Stimulated activated CD8-positive, alpha-beta memory T cell treated with anti-CD3 and anti-CD28 coated beads, Interleukin-4, amount 100 ng/mL, for 4 hours (primary cell): Measurements from ENCODE around the gene BCAT1.
"Not testable (repeated sequence)": the region's sequence is repeated elsewhere in the genome, so short reads cannot be mapped to it uniquely, and the experiment has no call there.

Experiments used
- DNase-seq, 2 donors: peaks; one replicate each; pipeline ENCODE4 v3.0.0-alpha.2; 2020; ENCODE audit warnings: low read depth in 2 of 2, low spot score in 1 of 2

The BCAT1 gene

DNA sequence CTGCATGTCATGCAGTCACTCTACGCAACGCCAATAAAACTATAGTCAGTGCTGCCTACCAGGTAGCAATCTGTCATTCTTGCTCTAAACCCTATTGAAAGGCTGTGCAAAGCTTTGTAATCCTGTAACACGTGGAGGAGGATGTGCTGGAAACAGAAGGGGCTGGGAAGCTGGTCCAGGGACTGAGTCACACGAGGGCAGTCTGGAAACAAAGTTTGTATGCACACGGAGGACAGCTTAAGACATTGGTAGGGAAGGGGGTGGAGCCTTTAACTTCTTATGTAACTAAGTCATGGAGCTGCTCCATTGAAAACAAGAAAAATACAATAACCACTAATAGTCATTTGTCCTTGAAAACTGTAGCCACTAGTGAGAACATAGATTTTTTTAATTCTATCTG, 128.0 kb downstream of the BCAT1 start:
- no peak for DNase-seq

DNA sequence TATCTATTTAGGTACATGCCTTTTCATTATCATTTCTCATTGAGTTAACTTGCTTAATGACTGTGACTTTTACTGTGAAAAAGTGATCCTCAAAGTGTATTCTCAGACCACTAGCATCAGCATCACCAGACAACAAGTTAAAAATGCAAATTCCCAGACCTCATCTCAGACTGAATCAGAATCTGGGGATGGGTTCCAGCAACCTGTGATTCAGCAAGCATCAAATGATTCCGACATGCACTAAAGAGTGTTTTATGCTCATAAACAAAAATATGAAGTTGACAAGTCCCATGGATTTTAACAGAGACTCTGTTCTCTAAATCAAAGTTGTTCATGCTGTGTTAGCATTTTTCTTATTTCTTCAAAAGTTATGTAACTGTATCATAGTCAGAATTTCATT, 130.6 kb downstream of the BCAT1 start:
- DNase-seq = no peak

DNA sequence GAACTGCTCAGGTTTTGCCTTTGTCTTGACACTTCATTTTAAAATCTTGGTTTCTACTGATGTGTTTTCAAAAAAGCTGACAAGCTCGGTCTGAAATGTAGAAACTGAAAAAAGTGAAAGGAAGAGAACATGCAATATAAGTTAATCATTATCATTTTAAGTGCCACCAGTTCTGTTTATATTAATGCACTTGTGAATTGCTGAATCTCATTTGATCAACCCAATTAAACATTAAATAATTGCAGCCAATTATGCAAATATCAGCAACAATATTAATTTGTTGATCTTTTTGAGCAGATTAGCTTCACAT, 133.8 kb downstream of the BCAT1 start:
- no peak for DNase-seq

DNA sequence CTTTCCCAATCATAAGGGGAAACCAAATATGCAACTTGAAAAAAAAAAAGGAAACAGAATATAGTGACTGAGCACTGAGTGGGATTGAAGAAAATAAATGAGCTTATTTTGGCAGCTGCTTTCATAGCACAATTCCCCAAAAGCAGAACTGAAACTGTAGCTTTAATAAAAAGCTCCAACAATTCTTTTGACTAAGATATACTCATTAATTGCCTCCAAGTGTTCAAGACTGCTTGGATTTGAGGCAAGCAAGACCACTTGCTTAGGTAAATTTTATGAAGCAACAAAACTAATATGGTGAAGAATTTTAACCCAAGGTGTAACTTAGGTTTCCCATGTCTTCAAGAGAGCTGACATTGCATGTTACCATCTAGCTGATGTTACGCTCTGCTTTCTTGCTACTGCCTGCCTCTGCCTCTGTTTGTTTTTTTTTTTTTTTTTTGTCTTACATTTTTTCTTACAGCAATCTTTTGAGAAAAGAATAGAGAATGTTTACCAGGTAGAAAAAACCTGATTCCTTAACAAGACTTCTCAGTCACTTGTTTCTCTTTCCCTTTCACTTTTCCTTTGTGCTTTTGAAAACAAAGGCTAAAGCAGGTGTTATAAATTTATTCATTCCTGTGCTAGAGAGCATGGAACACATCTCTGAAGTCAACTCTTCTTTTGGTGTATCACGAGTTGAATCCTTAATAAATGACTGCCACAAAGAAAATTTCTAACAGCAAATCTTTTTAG, 134.4 kb downstream of the BCAT1 start:
- DNase-seq = no peak

DNA sequence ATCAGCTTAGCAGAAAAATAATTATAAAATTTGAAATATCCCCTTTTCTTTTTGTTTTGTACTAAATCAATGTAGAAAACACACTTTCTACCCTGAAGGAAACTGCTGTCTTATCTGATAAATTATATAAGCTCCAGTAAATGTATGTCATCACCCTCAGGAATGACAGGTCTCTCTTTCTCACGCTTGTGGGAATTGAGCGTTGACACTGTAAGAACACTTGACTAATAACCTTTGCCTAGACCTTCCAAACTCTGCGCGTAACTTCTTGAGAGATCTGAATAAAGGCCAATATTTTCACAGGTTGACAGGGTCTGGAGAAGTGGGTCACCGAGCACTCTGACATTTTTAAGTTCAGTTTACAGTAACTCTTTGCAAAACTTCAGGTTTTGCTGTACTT, 138.5 kb downstream of the BCAT1 start:
- no peak for DNase-seq

DNA sequence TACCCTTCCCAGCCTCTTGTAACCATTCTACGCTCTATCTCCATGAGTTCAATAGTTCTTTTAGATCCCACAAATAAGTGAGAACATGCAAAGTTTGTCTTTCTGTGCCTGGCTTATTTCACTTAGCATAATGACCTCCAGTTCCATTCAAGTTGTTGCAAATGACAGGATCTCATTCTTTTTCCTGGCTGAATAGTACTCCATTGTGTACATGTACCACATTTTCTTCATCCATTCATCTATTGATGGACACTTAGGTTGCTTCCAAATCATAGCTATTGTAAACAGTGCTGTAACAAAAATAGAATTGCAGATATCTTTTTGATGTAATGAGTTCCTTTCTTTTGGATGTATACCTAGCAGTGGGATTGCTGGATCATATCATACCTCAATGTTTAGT, 139.6 kb downstream of the BCAT1 start:
- DNase-seq = not testable (repeated sequence)

DNA sequence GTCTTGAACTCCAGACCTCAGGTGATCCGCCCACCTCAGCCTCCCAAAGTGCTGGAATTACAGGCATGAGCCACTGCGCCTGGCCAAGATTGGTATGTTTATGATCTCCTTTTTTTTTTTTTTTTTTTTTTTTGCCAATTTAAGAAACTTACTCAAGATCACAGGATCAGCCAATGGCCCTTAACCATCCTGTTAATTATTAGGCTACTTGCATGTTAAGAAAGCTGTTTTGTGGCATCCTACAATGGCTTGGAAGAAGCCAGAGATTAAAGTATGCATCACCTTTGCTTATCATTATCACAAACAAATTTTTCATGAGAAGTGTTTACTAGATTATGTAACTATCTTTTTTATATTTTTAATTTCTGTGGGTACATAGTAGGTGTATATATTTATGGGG, 140.2 kb downstream of the BCAT1 start:
- DNase-seq = no peak

DNA sequence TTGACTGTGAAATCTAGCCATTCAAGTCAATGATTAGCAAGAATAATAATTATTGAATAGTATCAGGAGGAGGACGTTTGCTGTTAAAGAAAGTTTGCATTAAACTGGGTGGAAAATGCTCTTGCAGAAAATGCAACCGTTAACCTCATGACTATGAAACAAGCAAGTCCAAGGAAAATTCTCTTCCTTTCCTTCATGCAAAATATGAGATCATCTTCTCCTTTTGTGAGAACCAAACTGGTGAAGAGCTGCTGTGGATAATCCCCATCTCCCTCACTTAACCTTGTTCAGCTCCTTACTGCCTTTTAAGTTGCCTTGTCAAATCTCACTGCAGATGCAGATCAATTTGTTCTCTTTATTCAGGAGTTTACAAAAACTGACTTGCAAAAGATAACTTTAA, 142.5 kb downstream of the BCAT1 start:
- DNase-seq = no peak

DNA sequence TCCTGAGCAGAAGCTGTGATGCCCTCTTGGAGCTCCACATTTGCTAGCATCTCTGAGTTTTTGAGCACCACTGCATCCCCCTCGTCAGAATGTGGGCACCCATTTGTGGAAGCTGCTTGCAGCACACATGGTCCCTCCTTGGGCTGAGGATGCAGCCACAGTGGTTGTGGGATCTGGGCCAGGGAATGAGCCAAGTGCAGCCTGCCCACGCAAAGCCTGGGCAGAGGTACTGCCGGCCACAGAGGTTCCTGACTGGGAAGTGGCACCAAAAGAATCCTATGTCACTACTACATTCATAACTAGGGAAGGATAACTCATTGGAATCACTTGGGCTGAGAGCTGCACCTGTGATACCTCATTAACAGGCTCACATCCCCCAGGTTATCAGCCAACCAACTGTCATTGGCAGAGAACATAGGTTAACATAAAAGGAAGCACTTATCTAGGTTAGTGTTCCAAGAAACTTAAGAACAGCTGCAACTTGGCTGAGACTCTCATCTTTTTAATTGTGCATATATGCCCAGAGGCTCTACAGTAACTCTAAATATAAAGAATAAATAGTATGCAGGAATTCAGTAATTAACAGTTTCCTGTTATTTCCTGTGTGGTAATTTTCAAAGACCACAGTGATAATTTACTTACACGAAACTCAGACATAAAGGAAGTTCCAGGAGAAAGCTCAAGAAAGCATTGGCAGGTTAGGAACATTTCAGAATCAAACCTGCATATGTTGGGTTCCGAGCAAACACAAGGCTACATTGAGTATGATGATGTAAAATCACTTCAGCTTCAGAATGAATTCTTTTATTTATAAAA, 145.3 kb downstream of the BCAT1 start:
- DNase-seq = no peak

DNA sequence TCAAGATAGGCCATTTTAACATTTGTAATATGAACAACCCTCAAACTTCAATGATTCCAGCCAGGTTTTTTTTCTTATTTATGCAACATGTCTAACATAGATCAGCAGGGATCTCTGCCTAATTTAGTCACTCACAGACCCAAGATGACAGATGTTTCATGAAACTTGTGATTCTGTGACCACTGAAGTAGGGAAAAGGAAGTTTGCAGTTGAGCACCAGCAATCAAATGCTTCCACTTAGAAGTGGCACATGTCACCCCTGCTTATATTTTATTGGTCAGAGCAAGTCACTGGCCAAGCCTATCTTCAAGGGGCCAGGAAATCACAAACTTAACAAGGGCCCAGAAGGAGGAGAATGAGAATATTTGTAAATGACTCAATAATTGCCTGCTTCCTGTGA, 150.6 kb downstream of the BCAT1 start:
- DNase-seq = no peak

DNA sequence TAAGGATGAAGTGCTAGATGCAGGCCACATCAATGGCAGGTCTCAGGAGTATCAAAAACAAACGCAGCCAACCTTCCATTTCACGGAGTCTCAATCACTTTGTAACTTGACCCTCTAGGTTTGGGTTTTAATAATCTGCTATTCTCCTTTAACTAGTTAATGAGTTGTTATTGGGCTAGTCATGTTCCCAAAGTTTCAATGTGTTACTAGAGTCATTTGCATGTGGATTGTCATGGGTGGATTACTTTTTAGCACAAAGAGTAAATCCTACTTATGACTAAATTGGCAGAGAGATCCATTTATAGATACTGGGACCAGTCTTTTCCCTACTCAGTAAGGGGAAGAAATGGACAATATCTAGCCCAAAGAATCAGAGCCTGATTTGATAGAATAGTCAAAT, 151.0 kb downstream of the BCAT1 start:
- DNase-seq = no peak

DNA sequence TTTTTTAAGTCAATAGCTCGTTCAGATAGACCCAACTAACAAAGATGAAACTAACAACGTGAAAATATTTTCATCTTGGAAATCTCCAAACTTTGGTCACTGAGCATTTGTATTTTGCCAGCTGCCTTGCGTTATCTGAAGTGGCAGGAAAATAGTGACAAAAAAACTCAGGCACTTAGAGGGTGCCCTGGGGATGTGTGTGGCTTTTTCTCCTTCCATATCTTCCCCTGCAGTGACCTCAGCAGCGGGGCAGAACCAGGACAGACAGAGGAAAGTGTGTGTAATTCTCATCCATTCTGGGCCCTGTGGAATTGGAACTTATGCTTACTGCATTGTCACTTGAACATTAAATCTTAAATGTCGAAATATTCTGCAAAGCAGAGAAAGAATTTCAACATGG, 152.0 kb downstream of the BCAT1 start:
- DNase-seq = no peak

DNA sequence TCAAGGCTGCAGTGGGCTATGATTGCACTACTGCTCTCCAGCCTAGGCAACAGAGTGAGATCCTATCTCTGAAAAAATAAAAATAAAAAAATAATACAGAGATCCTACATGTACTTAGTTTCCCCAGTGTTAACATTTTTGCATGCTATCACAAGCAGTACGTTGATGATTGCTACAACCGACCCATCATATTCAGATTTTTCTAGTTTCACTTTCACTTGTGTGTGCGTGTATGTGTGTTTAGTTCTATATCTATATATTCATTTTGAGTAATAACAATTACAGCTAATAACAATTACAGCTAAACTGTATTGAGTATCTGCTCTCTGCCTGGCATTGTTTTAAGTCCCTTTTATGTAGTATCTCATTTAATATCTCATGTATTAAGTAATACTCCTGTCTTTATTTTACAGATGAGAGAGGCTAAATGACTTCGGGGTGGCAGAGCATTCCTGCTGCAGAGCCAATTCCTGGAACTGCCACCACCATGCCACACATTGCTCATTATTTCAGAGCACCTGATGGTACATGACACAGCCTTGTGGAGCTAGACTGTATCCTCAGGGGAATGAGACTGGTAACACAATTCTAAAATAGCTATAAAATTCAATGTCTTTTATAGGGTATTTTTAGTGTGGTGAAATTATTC, 153.1 kb downstream of the BCAT1 start:
- no peak for DNase-seq

DNA sequence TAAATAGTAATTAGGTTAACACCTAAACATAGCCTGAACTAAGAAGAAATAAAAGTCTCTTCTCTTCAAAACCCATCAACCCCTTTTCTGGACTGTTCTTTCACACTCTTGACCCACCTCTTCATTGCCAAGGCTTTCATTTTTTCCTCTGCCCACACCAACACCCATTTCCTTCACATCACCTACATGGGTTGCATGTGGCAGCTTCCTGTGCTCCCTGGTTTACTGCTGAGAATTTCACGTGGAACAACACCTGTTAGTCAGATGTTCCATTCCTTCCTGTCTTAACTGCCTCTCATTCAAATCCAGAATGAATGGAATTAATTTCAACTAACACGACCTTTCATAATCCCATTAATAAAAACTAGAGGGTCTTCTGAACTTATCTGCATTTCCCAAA, 157.3 kb downstream of the BCAT1 start:
- no peak for DNase-seq

DNA sequence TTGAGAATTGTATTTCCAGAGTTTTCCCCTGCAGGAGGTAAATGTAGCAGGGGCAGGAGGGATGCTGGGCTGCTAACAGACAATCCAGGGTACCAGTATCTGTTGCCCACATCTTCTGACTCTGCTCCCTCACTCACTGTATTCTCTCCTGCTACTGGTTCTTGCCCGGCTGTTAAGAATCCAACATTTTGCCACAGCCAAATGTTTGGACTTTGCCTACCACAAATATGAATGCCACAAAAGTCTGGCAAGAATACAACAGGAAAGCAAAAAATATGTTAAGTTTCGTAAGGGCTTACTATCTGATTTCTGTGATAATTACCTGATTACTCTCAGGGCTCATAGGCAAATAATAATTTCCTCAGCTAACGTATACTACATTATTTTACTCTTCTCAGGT, 160.0 kb downstream of the BCAT1 start:
- DNase-seq = no peak

DNA sequence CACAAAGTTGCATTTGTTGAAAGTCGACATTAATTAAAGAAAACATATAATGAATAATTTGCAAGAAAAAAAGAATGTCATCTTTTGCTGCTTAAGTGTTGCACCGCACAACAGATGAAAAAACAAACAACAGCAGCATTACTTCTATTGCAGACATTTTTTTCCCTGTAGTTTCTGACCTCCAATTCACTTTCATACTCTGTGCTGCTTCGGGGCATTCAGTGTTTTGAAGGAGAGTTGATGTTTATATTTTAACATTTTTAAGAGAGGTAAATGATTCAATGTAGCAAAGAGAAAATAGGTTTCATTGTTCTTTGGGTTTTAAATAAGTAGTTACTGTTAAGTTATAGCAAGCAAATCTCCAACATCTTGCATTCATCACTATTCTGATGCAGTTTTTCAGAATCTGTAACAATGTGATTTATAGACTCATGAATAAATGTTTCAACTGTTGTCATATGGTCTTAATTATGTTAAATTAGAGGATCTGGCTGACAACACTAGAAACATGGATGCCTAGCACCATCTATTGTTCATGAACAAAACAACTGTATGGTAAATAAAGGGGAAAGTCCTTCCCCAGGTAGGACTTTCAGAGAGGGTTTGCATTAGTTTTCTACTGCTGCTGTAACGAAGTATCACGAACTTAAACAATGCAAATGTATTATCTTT, 168.1 kb downstream of the BCAT1 start:
- no peak for DNase-seq

DNA sequence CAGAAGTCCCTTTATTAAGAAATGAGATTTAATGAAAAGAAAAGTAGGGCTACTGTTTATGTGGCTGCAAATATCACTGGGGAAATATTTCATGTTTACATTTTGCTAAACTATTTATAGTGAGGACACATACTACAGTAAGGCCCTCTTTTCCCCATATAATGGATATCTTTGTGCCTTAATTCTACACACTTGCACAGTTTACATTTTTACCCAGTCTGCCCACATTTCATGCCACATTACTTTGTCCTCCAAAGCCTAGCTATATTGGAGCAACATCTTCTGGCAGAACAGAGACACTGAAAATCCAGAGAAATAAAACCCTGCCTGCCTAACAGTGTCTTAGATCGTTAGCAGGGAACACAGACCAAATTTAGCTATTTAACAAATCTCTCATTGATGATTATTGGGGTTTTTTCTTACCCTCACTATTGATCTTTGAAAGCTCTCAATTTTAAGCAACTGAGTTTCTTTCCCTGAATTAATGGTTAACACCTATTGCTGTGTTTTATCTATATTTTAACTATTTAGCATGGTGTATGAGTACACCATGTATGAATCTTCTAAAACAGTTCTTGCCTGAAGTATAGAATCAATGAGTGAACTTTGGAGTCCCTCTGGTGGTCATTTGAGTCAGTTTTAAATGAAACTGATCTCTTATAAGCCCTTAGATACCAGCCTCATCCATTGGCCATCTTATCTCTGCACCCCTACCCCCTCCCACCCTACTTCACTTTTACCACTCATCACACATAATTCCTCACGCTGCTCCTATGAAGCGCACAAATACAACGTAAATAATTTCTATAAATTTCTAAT, 170.2 kb downstream of the BCAT1 start:
- DNase-seq = no peak

DNA sequence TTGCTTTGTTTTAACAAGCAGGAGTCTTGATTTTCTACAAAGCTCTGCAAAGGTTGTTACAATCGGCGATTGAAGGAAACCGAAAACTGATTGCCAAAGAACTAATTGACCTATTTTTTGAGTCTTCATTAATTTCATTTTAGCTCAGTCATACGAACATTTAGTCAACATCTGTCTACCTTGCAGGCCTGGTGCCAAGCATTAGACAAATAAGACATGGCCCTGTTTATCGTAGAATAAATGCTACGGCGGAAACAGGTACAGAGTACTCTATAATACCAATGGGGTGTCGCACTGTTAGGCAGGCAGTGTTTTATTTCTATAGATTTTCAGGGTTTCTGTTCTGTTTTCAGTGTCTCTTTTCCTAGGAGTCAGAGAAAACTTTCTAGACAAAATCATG, 171.5 kb downstream of the BCAT1 start:
- DNase-seq = no peak

DNA sequence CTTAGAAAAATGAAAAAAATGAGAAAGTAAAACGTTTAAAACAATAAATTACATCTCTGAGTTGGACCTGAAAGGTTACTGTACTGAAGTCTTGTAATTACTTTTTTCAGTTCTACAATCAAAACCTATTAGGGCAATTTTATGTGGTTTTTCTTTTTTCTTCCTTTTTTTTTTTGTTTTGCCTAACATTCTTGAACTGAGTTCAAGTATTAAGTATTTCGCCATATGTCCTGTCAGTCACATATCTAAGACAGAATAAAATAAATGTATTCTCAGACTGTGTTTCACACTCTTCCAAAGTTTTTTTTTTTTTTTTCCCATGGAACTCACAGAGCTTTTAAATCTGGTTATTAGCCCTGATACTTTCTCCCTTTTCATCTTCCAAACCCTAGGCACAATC, 172.0 kb downstream of the BCAT1 start:
- DNase-seq = no peak

DNA sequence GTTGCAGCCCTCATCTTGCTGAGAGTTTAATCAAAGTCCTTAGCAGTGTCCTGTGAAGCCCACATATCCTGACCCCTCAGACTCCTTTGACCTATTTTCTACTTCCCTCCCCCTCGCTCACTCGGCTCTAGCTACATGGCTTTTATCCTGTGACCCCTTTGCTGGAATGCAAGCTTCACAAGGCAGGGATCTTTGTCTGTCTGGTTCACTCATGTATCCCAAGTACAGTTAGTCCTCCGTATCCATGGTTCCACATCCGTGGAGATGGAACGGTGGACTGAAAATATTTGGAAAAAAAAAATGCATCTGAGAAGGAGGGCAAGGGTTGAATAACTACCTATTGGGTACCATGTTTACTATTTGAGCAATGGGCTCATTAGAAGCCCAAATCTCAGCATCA, 173.8 kb downstream of the BCAT1 start:
- DNase-seq = no peak

DNA sequence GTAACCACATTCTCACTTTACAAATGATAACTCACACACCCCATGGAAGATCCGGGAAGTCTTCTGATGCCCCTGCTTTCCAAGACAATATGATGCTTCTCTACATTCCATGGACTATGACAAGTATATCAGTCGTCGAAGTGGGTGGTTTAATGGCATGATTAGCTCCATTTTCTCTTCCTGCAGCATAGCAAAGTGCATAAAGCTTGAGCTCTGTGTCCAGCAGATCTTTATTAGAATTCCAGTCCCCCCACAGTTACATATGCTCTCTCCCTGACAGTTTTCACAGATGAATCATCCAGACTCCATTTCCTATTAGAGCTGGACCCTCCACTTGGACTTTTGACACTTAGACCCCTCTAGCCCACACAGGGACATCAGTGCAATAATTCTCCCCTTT, 174.9 kb downstream of the BCAT1 start:
- DNase-seq = no peak
